Measurements from ENCODE around the gene PDIA5. TPM values are rescaled to one million over a fixed set of nuclear protein-coding genes. Genes with fewer than 3 reads are reported as not detected.

Gene PDIA5
- polyA plus RNA-seq, 4 donors, result 4.6 to 54.0 (median 16.2) TPM

DNA sequence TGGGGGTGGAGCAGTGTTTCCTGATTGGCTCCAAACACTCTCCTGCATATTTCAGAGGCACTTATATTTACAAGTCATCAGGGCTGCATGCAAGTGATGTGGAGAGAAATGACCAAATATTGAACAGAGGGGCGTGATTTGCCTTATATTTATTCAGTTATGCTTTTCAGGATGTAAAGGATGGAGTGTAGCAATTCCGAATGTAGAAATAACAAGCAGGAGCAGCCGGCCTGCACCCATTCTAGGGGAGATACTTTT, 19.8 kb upstream of the PDIA5 start:
- H3K4me3 ChIP-seq (ENCODE audit: low read depth in 1 of 3, low read length in 3 of 3), result no peak overlapping the region
- FAIRE-seq (no peak), DNase-seq (no peak)
- H3K27ac ChIP-seq (ENCODE audit: low read depth in 1 of 3, low read length in 2 of 3), result no peak overlapping the region
- no peaks in the 10 kb centered on the region for H3K9me3 ChIP-seq (ENCODE audit: control insufficient read depth in 2 of 2, insufficient read depth in 1 of 2, low read depth in 1 of 2, low read length in 1 of 2)
- 85 to 90% (median 88%) methylated on average over 3 of the region's 3 CpGs for WGBS, 3 donors
- peaks cover 0 to 4% (median 0%) of the 10 kb centered on the region in 3 donors for H3K27me3 ChIP-seq (ENCODE audit: control insufficient read depth in 3 of 3, insufficient read depth in 3 of 3, low read length in 3 of 3)
- no peaks in the 10 kb centered on the region for H3K36me3 ChIP-seq (ENCODE audit: control insufficient read depth in 3 of 3, insufficient read depth in 2 of 3, low read depth in 1 of 3, low read length in 3 of 3)
- no peaks in the 10 kb centered on the region for H3K4me1 ChIP-seq (ENCODE audit: control insufficient read depth in 3 of 3, insufficient read depth in 2 of 3, low read depth in 1 of 3, low read length in 2 of 3)

- Histone ChIP-seq H3K36me3 (ENCODE audit: control insufficient read depth in 3 of 3, insufficient read depth in 2 of 3, low read depth in 1 of 3, low read length in 3 of 3) (no peaks in the 10 kb centered on the region), H3K4me1 (ENCODE audit: control insufficient read depth in 3 of 3, insufficient read depth in 2 of 3, low read depth in 1 of 3, low read length in 2 of 3) (no peaks in the 10 kb centered on the region), H3K9me3 (ENCODE audit: control insufficient read depth in 2 of 2, insufficient read depth in 1 of 2, low read depth in 1 of 2, low read length in 1 of 2) (no peaks in the 10 kb centered on the region), H3K4me3 (ENCODE audit: low read depth in 1 of 3, low read length in 3 of 3) (no peak overlapping the region), H3K27ac (ENCODE audit: low read depth in 1 of 3, low read length in 2 of 3) (peak overlapping the region in 1 of 3 donors; percentile 7), H3K27me3 (ENCODE audit: control insufficient read depth in 3 of 3, insufficient read depth in 3 of 3, low read length in 3 of 3) (peaks cover 0 to 4% (median 0%) of the 10 kb centered on the region in 3 donors)
- DNase-seq, result no peak
- 70 to 85% (median 80%) methylated on average over 13 of the region's 13 CpGs for WGBS, 3 donors
- FAIRE-seq, result no peak
Observed at GRCh38 chr3:123048480-123049237, 18.2 kb upstream of the PDIA5 start.

DNA sequence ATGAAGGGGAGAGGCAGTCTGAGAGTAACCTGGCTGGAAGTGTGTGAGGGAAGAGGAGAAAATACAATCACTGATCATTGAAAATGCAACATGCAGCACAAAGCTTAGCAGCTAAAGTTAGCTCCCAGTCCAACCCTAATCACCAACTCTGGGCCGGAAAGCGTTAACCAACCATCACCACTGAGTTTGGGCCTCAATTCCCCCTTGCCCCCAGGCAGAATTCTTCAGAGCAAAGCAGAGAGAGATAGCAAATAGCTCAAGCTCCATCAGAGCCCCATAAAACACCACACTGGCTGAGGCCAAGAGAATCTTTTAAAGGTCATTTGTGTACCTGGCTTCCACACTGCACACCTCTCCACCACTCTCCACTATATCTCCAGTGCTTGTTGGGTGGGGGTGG, 16.2 kb upstream of the PDIA5 start:
- DNase-seq, result no peak
- Histone ChIP-seq H3K4me1 (ENCODE audit: control insufficient read depth in 3 of 3, insufficient read depth in 2 of 3, low read depth in 1 of 3, low read length in 2 of 3) (peaks cover 0 to 2% (median 0%) of the 10 kb centered on the region in 3 donors), H3K27ac (ENCODE audit: low read depth in 1 of 3, low read length in 2 of 3) (no peak overlapping the region), H3K36me3 (ENCODE audit: control insufficient read depth in 3 of 3, insufficient read depth in 2 of 3, low read depth in 1 of 3, low read length in 3 of 3) (no peaks in the 10 kb centered on the region), H3K9me3 (ENCODE audit: control insufficient read depth in 2 of 2, insufficient read depth in 1 of 2, low read depth in 1 of 2, low read length in 1 of 2) (no peaks in the 10 kb centered on the region), H3K4me3 (ENCODE audit: low read depth in 1 of 3, low read length in 3 of 3) (no peak overlapping the region), H3K27me3 (ENCODE audit: control insufficient read depth in 3 of 3, insufficient read depth in 3 of 3, low read length in 3 of 3) (peaks cover 0 to 13% (median 0%) of the 10 kb centered on the region in 3 donors)
- FAIRE-seq, result no peak
- 92 to 97% (median 94%) methylated on average over 2 of the region's 2 CpGs for WGBS, 3 donors

DNA sequence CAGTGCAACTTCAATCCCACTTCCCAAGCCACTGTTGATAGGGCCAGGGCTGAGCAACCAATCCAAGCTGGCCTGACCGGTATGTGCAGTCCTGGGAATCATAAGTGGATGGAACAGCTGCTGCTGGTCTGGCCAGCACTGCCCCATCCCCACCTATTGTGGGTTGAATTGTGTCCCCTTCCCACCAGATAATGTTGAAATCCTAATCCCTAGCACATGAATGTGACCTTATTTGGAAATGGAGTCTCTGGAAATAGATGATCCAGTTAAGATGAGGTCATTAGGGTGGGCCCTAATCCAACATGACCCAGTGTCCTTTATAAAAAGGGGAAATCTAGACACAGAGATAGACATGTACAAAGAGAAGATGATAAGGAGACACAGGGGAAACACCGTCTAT, 13.7 kb upstream of the PDIA5 start:
- peaks cover 0 to 10% (median 0%) of the 10 kb centered on the region in 3 donors for H3K27me3 ChIP-seq (ENCODE audit: control insufficient read depth in 3 of 3, insufficient read depth in 3 of 3, low read length in 3 of 3)
- peak overlapping the region in 1 of 3 donors; percentile 82 for H3K27ac ChIP-seq (ENCODE audit: low read depth in 1 of 3, low read length in 2 of 3)
- 64 to 78% (median 75%) methylated on average over 2 of the region's 2 CpGs for WGBS, 3 donors
- no peaks in the 10 kb centered on the region for H3K36me3 ChIP-seq (ENCODE audit: control insufficient read depth in 3 of 3, insufficient read depth in 2 of 3, low read depth in 1 of 3, low read length in 3 of 3)
- peaks cover 0 to 2% (median 0%) of the 10 kb centered on the region in 3 donors for H3K4me1 ChIP-seq (ENCODE audit: control insufficient read depth in 3 of 3, insufficient read depth in 2 of 3, low read depth in 1 of 3, low read length in 2 of 3)
- H3K4me3 ChIP-seq (ENCODE audit: low read depth in 1 of 3, low read length in 3 of 3), result no peak overlapping the region
- DNase-seq (no peak), FAIRE-seq (no peak)
- no peaks in the 10 kb centered on the region for H3K9me3 ChIP-seq (ENCODE audit: control insufficient read depth in 2 of 2, insufficient read depth in 1 of 2, low read depth in 1 of 2, low read length in 1 of 2)

- H3K9me3 ChIP-seq (ENCODE audit: control insufficient read depth in 2 of 2, insufficient read depth in 1 of 2, low read depth in 1 of 2, low read length in 1 of 2), result no peaks in the 10 kb centered on the region
- 61 to 79% (median 73%) methylated on average over 5 of the region's 5 CpGs for WGBS, 3 donors
- H3K4me3 ChIP-seq (ENCODE audit: low read depth in 1 of 3, low read length in 3 of 3), result no peak overlapping the region
- peaks cover 0 to 2% (median 0%) of the 10 kb centered on the region in 3 donors for H3K4me1 ChIP-seq (ENCODE audit: control insufficient read depth in 3 of 3, insufficient read depth in 2 of 3, low read depth in 1 of 3, low read length in 2 of 3)
- DNase-seq, result no peak
- H3K27me3 ChIP-seq (ENCODE audit: control insufficient read depth in 3 of 3, insufficient read depth in 3 of 3, low read length in 3 of 3), result peaks cover 0 to 10% (median 0%) of the 10 kb centered on the region in 3 donors
- no peaks in the 10 kb centered on the region for H3K36me3 ChIP-seq (ENCODE audit: control insufficient read depth in 3 of 3, insufficient read depth in 2 of 3, low read depth in 1 of 3, low read length in 3 of 3)
- FAIRE-seq, result no peak
- H3K27ac ChIP-seq (ENCODE audit: low read depth in 1 of 3, low read length in 2 of 3), result no peak overlapping the region
Observed at GRCh38 chr3:123054109-123054778, 12.6 kb upstream of the PDIA5 start.

- Histone ChIP-seq H3K4me1 (ENCODE audit: control insufficient read depth in 3 of 3, insufficient read depth in 2 of 3, low read depth in 1 of 3, low read length in 2 of 3) (peaks cover 0 to 2% (median 0%) of the 10 kb centered on the region in 3 donors), H3K27me3 (ENCODE audit: control insufficient read depth in 3 of 3, insufficient read depth in 3 of 3, low read length in 3 of 3) (peaks cover 0 to 10% (median 0%) of the 10 kb centered on the region in 3 donors), H3K36me3 (ENCODE audit: control insufficient read depth in 3 of 3, insufficient read depth in 2 of 3, low read depth in 1 of 3, low read length in 3 of 3) (no peaks in the 10 kb centered on the region), H3K4me3 (ENCODE audit: low read depth in 1 of 3, low read length in 3 of 3) (no peak overlapping the region), H3K9me3 (ENCODE audit: control insufficient read depth in 2 of 2, insufficient read depth in 1 of 2, low read depth in 1 of 2, low read length in 1 of 2) (no peaks in the 10 kb centered on the region), H3K27ac (ENCODE audit: low read depth in 1 of 3, low read length in 2 of 3) (no peak overlapping the region)
- no peak for DNase-seq
- WGBS, 3 donors, result 77 to 88% (median 84%) methylated on average over 4 of the region's 4 CpGs
- no peak for FAIRE-seq
Observed at GRCh38 chr3:123054931-123055330, 11.9 kb upstream of the PDIA5 start.

DNA sequence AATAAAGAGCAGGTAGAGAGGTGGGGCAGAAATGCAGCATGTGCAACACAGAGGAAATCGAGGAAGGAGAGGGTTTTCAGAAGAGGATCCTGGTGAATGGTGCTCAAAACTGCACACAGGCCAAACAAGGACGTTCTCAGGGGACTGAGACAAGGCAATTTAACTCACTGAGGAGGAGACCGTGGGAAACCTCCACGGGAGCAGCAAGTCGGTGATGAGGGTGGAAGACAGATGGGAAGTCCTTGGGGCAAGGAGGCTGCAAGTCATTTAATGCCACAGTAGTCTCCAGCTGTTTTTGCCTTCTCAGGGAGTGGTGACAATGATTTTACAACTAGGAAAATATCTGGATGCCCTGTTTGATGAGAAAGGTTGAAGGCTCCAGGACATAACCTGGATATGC, 11.5 kb upstream of the PDIA5 start:
- no peaks in the 10 kb centered on the region for H3K36me3 ChIP-seq (ENCODE audit: control insufficient read depth in 3 of 3, insufficient read depth in 2 of 3, low read depth in 1 of 3, low read length in 3 of 3)
- DNase-seq (no peak), FAIRE-seq (no peak)
- peaks cover 0 to 2% (median 0%) of the 10 kb centered on the region in 3 donors for H3K4me1 ChIP-seq (ENCODE audit: control insufficient read depth in 3 of 3, insufficient read depth in 2 of 3, low read depth in 1 of 3, low read length in 2 of 3)
- H3K27ac ChIP-seq (ENCODE audit: low read depth in 1 of 3, low read length in 2 of 3), result no peak overlapping the region
- peaks cover 0 to 10% (median 0%) of the 10 kb centered on the region in 3 donors for H3K27me3 ChIP-seq (ENCODE audit: control insufficient read depth in 3 of 3, insufficient read depth in 3 of 3, low read length in 3 of 3)
- no peaks in the 10 kb centered on the region for H3K9me3 ChIP-seq (ENCODE audit: control insufficient read depth in 2 of 2, insufficient read depth in 1 of 2, low read depth in 1 of 2, low read length in 1 of 2)
- no peak overlapping the region for H3K4me3 ChIP-seq (ENCODE audit: low read depth in 1 of 3, low read length in 3 of 3)
- 66 to 81% (median 72%) methylated on average over 5 of the region's 5 CpGs for WGBS, 3 donors

- Histone ChIP-seq H3K9me3 (ENCODE audit: control insufficient read depth in 2 of 2, insufficient read depth in 1 of 2, low read depth in 1 of 2, low read length in 1 of 2) (no peaks in the 10 kb centered on the region), H3K4me3 (ENCODE audit: low read depth in 1 of 3, low read length in 3 of 3) (no peak overlapping the region), H3K4me1 (ENCODE audit: control insufficient read depth in 3 of 3, insufficient read depth in 2 of 3, low read depth in 1 of 3, low read length in 2 of 3) (peaks cover 0 to 2% (median 0%) of the 10 kb centered on the region in 3 donors), H3K27me3 (ENCODE audit: control insufficient read depth in 3 of 3, insufficient read depth in 3 of 3, low read length in 3 of 3) (peaks cover 0 to 15% (median 0%) of the 10 kb centered on the region in 3 donors), H3K36me3 (ENCODE audit: control insufficient read depth in 3 of 3, insufficient read depth in 2 of 3, low read depth in 1 of 3, low read length in 3 of 3) (no peaks in the 10 kb centered on the region), H3K27ac (ENCODE audit: low read depth in 1 of 3, low read length in 2 of 3) (no peak overlapping the region)
- FAIRE-seq, result no peak
- 79 to 90% (median 80%) methylated on average over 5 of the region's 5 CpGs for WGBS, 3 donors
- DNase-seq, result no peak
Observed at GRCh38 chr3:123058505-123058904, 8.3 kb upstream of the PDIA5 start.

Measured in small intestine (tissue), 7 donors.